ENCODE data around the gene GATA5. TPM values are rescaled to one million over a fixed set of nuclear protein-coding genes. Genes with fewer than 3 reads are reported as not detected.

The GATA5 gene
- total RNA-seq, 1 donor from 2014 or later, result not detected

- H3K4me1 Mint-ChIP-seq (ENCODE audit: low read depth), result no peaks in the 10 kb centered on the region
- H3K4me3 Mint-ChIP-seq (ENCODE audit: unreplicated experiment), result no peak overlapping the region
- no peaks in the 10 kb centered on the region for H3K36me3 Mint-ChIP-seq (ENCODE audit: low read depth)
- no peaks in the 10 kb centered on the region for H3K9me3 Mint-ChIP-seq (ENCODE audit: low read depth)
- H3K27ac Mint-ChIP-seq (ENCODE audit: unreplicated experiment), result no peak overlapping the region
- no peak for DNase-seq (ENCODE audit: low spot score)
- TF ChIP-seq CTCF (IDR thresholded peaks at IDR 0.05), result no peak
- peaks cover 30% of the 10 kb centered on the region for H3K27me3 Mint-ChIP-seq (ENCODE audit: low read depth)
Observed at GRCh38 chr20:62446481-62446880, 29.3 kb downstream of the GATA5 start.

- Mint-ChIP-seq H3K27ac (ENCODE audit: unreplicated experiment) (no peak overlapping the region), H3K27me3 (ENCODE audit: low read depth) (peaks cover 34% of the 10 kb centered on the region), H3K9me3 (ENCODE audit: low read depth) (no peaks in the 10 kb centered on the region), H3K4me1 (ENCODE audit: low read depth) (no peaks in the 10 kb centered on the region), H3K4me3 (ENCODE audit: unreplicated experiment) (no peak overlapping the region), H3K36me3 (ENCODE audit: low read depth) (no peaks in the 10 kb centered on the region)
- no peak for DNase-seq (ENCODE audit: low spot score)
- TF ChIP-seq CTCF (IDR thresholded peaks at IDR 0.05), result no peak
Observed at GRCh38 chr20:62445553-62446340, 30.0 kb downstream of the GATA5 start.

GRCh38 chr20:62444286-62444685, 31.5 kb downstream of the GATA5 start:
- H3K9me3 Mint-ChIP-seq (ENCODE audit: low read depth), result no peaks in the 10 kb centered on the region
- no peak overlapping the region for H3K27ac Mint-ChIP-seq (ENCODE audit: unreplicated experiment)
- no peaks in the 10 kb centered on the region for H3K36me3 Mint-ChIP-seq (ENCODE audit: low read depth)
- H3K4me1 Mint-ChIP-seq (ENCODE audit: low read depth), result no peaks in the 10 kb centered on the region
- H3K27me3 Mint-ChIP-seq (ENCODE audit: low read depth), result peaks cover 36% of the 10 kb centered on the region
- H3K4me3 Mint-ChIP-seq (ENCODE audit: unreplicated experiment), result no peak overlapping the region
- no peak for DNase-seq (ENCODE audit: low spot score)
- no peak for TF ChIP-seq CTCF (IDR thresholded peaks at IDR 0.05)

GRCh38 chr20:62441987-62442539, 33.7 kb downstream of the GATA5 start:
- H3K36me3 Mint-ChIP-seq (ENCODE audit: low read depth), result no peaks in the 10 kb centered on the region
- no peak overlapping the region for H3K27ac Mint-ChIP-seq (ENCODE audit: unreplicated experiment)
- no peaks in the 10 kb centered on the region for H3K4me1 Mint-ChIP-seq (ENCODE audit: low read depth)
- H3K4me3 Mint-ChIP-seq (ENCODE audit: unreplicated experiment), result no peak overlapping the region
- no peak for TF ChIP-seq CTCF (IDR thresholded peaks at IDR 0.05)
- H3K27me3 Mint-ChIP-seq (ENCODE audit: low read depth), result peaks cover 26% of the 10 kb centered on the region
- no peak for DNase-seq (ENCODE audit: low spot score)
- H3K9me3 Mint-ChIP-seq (ENCODE audit: low read depth), result no peaks in the 10 kb centered on the region

GRCh38 chr20:62439218-62439617, 36.6 kb downstream of the GATA5 start:
- Mint-ChIP-seq H3K4me1 (ENCODE audit: low read depth) (no peaks in the 10 kb centered on the region), H3K9me3 (ENCODE audit: low read depth) (no peaks in the 10 kb centered on the region), H3K27me3 (ENCODE audit: low read depth) (peaks cover 37% of the 10 kb centered on the region), H3K4me3 (ENCODE audit: unreplicated experiment) (no peak overlapping the region), H3K36me3 (ENCODE audit: low read depth) (no peaks in the 10 kb centered on the region), H3K27ac (ENCODE audit: unreplicated experiment) (no peak overlapping the region)
- no peak for TF ChIP-seq CTCF (IDR thresholded peaks at IDR 0.05)
- DNase-seq (ENCODE audit: low spot score), result no peak
